ENCODE measurements around the gene TC2N.
A peak's percentile ranks its signal among the peaks of the same experiment; 100 is the strongest.

Gene TC2N

GRCh38 chr14:91774140-91775096 is 92.9 kb downstream of the TC2N start:
- no peak for DNase-seq
- Histone ChIP-seq H3K27ac (no peak overlapping the region), H3K9me3 (no peaks in the 10 kb centered on the region), H3K4me1 (peaks cover 0 to 20% (median 3%) of the 10 kb centered on the region in 4 donors), H3K27me3 (no peaks in the 10 kb centered on the region), H3K4me3 (no peak overlapping the region), H3K36me3 (peaks cover 4 to 18% (median 18%) of the 10 kb centered on the region in 3 donors)
- no peak for TF ChIP-seq CTCF (IDR thresholded peaks at IDR 0.05)
- intact Hi-C loops (cut with DNase I; ENCODE audit: low total_unique reads) = no loop called here

- H3K4me1 ChIP-seq = peaks cover 0 to 21% (median 3%) of the 10 kb centered on the region in 4 donors
- intact Hi-C loops (cut with DNase I; ENCODE audit: low total_unique reads) = no loop called here
- no peaks in the 10 kb centered on the region for H3K27me3 ChIP-seq
- TF ChIP-seq CTCF (IDR thresholded peaks at IDR 0.05) = no peak
- H3K36me3 ChIP-seq = peaks cover 0 to 1% (median 0%) of the 10 kb centered on the region in 3 donors
- no peak overlapping the region for H3K4me3 ChIP-seq
- no peak for DNase-seq
- H3K9me3 ChIP-seq = no peaks in the 10 kb centered on the region
- H3K27ac ChIP-seq = peak overlapping the region in 1 of 2 donors; percentile 22
Measured at GRCh38 chr14:91770185-91770584, 97.2 kb downstream of the TC2N start.

GRCh38 chr14:91755570-91756295 is 111.6 kb downstream of the TC2N start:
- H3K9me3 ChIP-seq = peaks cover 0 to 3% (median 0%) of the 10 kb centered on the region in 3 donors
- no peak for DNase-seq
- peaks cover 6 to 8% (median 6%) of the 10 kb centered on the region in 3 donors for H3K36me3 ChIP-seq
- TF ChIP-seq CTCF (IDR thresholded peaks at IDR 0.05) = no peak
- peaks cover 4 to 28% (median 10%) of the 10 kb centered on the region in 4 donors for H3K4me1 ChIP-seq
- no peak overlapping the region for H3K27ac ChIP-seq
- H3K4me3 ChIP-seq = no peak overlapping the region
- H3K27me3 ChIP-seq = no peaks in the 10 kb centered on the region
- intact Hi-C loops (cut with DNase I; ENCODE audit: low total_unique reads) = no loop called here

- intact Hi-C loops (cut with DNase I; ENCODE audit: low total_unique reads) = no loop called here
- DNase-seq = no peak
Measured at GRCh38 chr14:91754819-91755218, 112.5 kb downstream of the TC2N start.

More at GRCh38 chr14:91754819-91755218, 112.5 kb downstream of the TC2N start:
- H3K36me3 ChIP-seq = no peaks in the 10 kb centered on the region
- H3K27ac ChIP-seq = no peak overlapping the region
- H3K4me3 ChIP-seq = no peak overlapping the region
- no peaks in the 10 kb centered on the region for H3K27me3 ChIP-seq
- no peaks in the 10 kb centered on the region for H3K9me3 ChIP-seq
- TF ChIP-seq CTCF (IDR thresholded peaks at IDR 0.05) = no peak
- peaks cover 4 to 28% (median 10%) of the 10 kb centered on the region in 4 donors for H3K4me1 ChIP-seq
